GM12891 (cell line): ENCODE measurements around the gene KRT71.

Experiments
- PAX5 ChIP-seq: IDR thresholded peaks from 2 replicates; pipeline ENCODE4 v1.6.1; 2011; ENCODE audit warnings: low read length, moderate library complexity, mild to moderate bottlenecking; ENCODE audit not compliant: insufficient read depth, severe bottlenecking
- POLR2A ChIP-seq: IDR thresholded peaks from 2 replicates; pipeline ENCODE4 v1.6.1; 2011; ENCODE audit warnings: low read depth, low read length, control low read depth
- POLR2AphosphoS5 ChIP-seq: IDR thresholded peaks from 2 replicates; pipeline ENCODE4 v1.6.1; 2011; ENCODE audit warnings: low read depth, low read length, control low read depth
- TAF1 ChIP-seq: IDR thresholded peaks from 2 replicates; pipeline ENCODE4 v1.6.1; 2011; ENCODE audit warnings: low read depth, low read length, control low read depth

GRCh38 chr12:52542157-52542556 is 10.8 kb downstream of the KRT71 start:
- TF ChIP-seq POLR2A (no peak), POLR2AphosphoS5 (no peak), TAF1 (no peak), PAX5 (no peak)
